Measurements from ENCODE around the gene SHC3.

GRCh38 chr9:89195131-89195797 lies 16.6 kb upstream of the SHC3 start:
- TF ChIP-seq CTCF (IDR thresholded peaks at IDR 0.05; ENCODE audit: low read depth, low read length) = no peak
- no peak for TF ChIP-seq POLR2A (IDR thresholded peaks at IDR 0.05; ENCODE audit: extremely low read depth, insufficient read length)

Measured in NB4 (cell line).